Kidney (tissue), 14 donors: Measurements from ENCODE around the gene RSRC1. TPM values are rescaled to one million over a fixed set of nuclear protein-coding genes. Genes with fewer than 3 reads are reported as not detected.
"Not testable (repeated sequence)": the region's sequence is repeated elsewhere in the genome, so short reads cannot be mapped to it uniquely, and the experiment has no call there.

Experiments used
- DNase-seq, 5 donors: peaks; one replicate each; pipeline ENCODE4 v3.0.0-alpha.2; 2013 to 2020
- FAIRE-seq: peaks from 2 replicates; lab custom pipeline; 2012; peaks lifted over from hg19 to GRCh38; lab: Jason Lieb, UNC
- H3K27ac ChIP-seq, 2 donors: one replicate each; pipeline ENCODE4 v1.7.0; 2013; ENCODE audit warnings: low read depth in 2 of 2, low read length in 2 of 2, inconsistent platforms in 1 of 2
- H3K27me3 ChIP-seq: one replicate; pipeline ENCODE4 v1.7.1; 2013; ENCODE audit warnings: low read length, inconsistent platforms; ENCODE audit not compliant: control insufficient read depth, insufficient read depth
- H3K36me3 ChIP-seq, 3 donors: one replicate each; pipeline versions ENCODE4 v1.7.0 to v1.7.1; 2013; ENCODE audit warnings: low read length in 3 of 3, control low read depth in 1 of 3, inconsistent platforms in 1 of 3; ENCODE audit not compliant: insufficient read depth in 3 of 3, control insufficient read depth in 2 of 3
- H3K4me1 ChIP-seq, 3 donors: one replicate each; pipeline versions ENCODE4 v1.7.0 to v1.7.1; 2013; ENCODE audit warnings: low read length in 3 of 3, inconsistent platforms in 1 of 3, low read depth in 1 of 3; ENCODE audit not compliant: control insufficient read depth in 2 of 3, insufficient read depth in 2 of 3
- H3K4me3 ChIP-seq, 3 donors: one replicate each; pipeline versions ENCODE4 v1.7.0 to v1.8.1; 2013; ENCODE audit warnings: low read length in 3 of 3, control low read depth in 1 of 3, inconsistent platforms in 1 of 3
- H3K9ac ChIP-seq, 3 donors: one replicate each; pipeline versions ENCODE4 v1.7.0 to v1.7.1; 2013; ENCODE audit warnings: low read length in 3 of 3, control low read depth in 1 of 3, inconsistent platforms in 1 of 3
- H3K9me3 ChIP-seq, 3 donors: one replicate each; pipeline versions ENCODE4 v1.7.0 to v1.7.1; 2013; ENCODE audit warnings: low read length in 3 of 3, control low read depth in 1 of 3, inconsistent platforms in 1 of 3; ENCODE audit not compliant: control insufficient read depth in 2 of 3, insufficient read depth in 1 of 3
- CTCF ChIP-seq: IDR thresholded peaks from 3 replicates; pipeline ENCODE4 v1.5.1; 2012; ENCODE audit warnings: mild to moderate bottlenecking, moderate library complexity, borderline replicate concordance; ENCODE audit not compliant: insufficient read depth; ENCODE audit errors: extremely low read depth
- intact Hi-C: fragments of 100-400 bp; cut with DNase I; formaldehyde crosslinking; loops from one replicate; pipeline ENCODE4 v1.11.1; 2022
- polyA plus RNA-seq: library from polyadenylated mRNA; stranded (reverse); fragments of 350-450 nt; fragmentation: Illumina TruSeq; extraction: RNeasy Lipid Tissue Mini Kit (QIAGEN cat#74804); gene quantifications from one replicate; pipeline ENCODE4 v1.2.3, GENCODE V29; 2014; ENCODE audit warnings: low read depth, low replicate concordance; ENCODE audit not compliant: insufficient read depth
- total RNA-seq: library from RNA; stranded (reverse); fragmentation: NEBNext Ultra II Directional; extraction: Animal tissue kit (Norgen Biotek cat#: 25700); gene quantifications from one replicate; pipeline ENCODE4 v1.2.1, GENCODE V29; 2021
- donor health status: control.
- donor health status: control.
- donor health status: control.
- donor health status: control.
- donor health status: control.
- donor health status: DM: yes; HTN: yes; CAD: no.
- donor health status: Normal renal cell carcinoma (clear cell type).

The RSRC1 gene
- total and polyA plus RNA-seq, 2 donors from 2014 or later = 14.3 to 33.8 TPM

GRCh38 chr3:158505117-158505516, 395.2 kb downstream of the RSRC1 start:
- TF ChIP-seq CTCF = no peak
- no peaks in the 10 kb centered on the region for H3K4me1 ChIP-seq
- H3K27ac ChIP-seq = no peak overlapping the region
- no peaks in the 10 kb centered on the region for H3K27me3 ChIP-seq
- no peaks in the 10 kb centered on the region for H3K36me3 ChIP-seq
- intact Hi-C loops = no loop called here
- no peak for DNase-seq
- H3K9ac ChIP-seq = no peak overlapping the region
- H3K9me3 ChIP-seq = no peaks in the 10 kb centered on the region
- no peak for FAIRE-seq
- H3K4me3 ChIP-seq = no peak overlapping the region

- H3K9me3 ChIP-seq = no peaks in the 10 kb centered on the region
- no peak overlapping the region for H3K9ac ChIP-seq
- no peaks in the 10 kb centered on the region for H3K4me1 ChIP-seq
- no peak overlapping the region for H3K4me3 ChIP-seq
- no peaks in the 10 kb centered on the region for H3K27me3 ChIP-seq
- no peak overlapping the region for H3K27ac ChIP-seq
- no peak for DNase-seq
- no peak for TF ChIP-seq CTCF
- FAIRE-seq = no peak
- no peaks in the 10 kb centered on the region for H3K36me3 ChIP-seq
- intact Hi-C loops = no loop called here
These were observed 396.6 kb downstream of the RSRC1 start for GRCh38 chr3:158506456-158506855.

- H3K4me3 ChIP-seq = no peak overlapping the region
- intact Hi-C loops = no loop called here
- no peaks in the 10 kb centered on the region for H3K9me3 ChIP-seq
- H3K27ac ChIP-seq = no peak overlapping the region
- FAIRE-seq = no peak
- H3K9ac ChIP-seq = no peak overlapping the region
- no peak for DNase-seq
- TF ChIP-seq CTCF = no peak
- H3K4me1 ChIP-seq = no peaks in the 10 kb centered on the region
- no peaks in the 10 kb centered on the region for H3K27me3 ChIP-seq
- H3K36me3 ChIP-seq = no peaks in the 10 kb centered on the region
These were observed 398.6 kb downstream of the RSRC1 start for GRCh38 chr3:158508481-158508880.

DNA sequence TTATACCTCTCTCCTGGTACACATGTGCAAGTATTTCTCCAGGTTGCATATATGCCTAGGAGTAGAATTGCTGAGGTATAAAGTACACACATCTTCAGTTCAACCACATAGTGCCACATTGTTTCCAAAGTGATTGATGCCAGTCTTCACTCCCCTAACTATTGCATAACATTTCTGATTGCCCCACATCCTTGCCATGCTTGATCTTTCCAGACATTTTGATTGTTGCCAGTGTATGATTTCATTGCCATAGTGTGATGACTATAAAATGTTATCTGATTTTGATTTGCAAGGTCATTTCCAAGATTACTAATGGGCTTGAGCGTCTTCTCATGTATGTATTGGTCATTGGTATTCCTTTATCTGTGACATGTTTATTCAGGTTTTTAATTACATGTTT, 400.0 kb downstream of the RSRC1 start:
- Histone ChIP-seq H3K9me3 (no peaks in the 10 kb centered on the region), H3K4me3 (no peak overlapping the region), H3K27me3 (no peaks in the 10 kb centered on the region), H3K36me3 (no peaks in the 10 kb centered on the region), H3K9ac (no peak overlapping the region), H3K27ac (no peak overlapping the region), H3K4me1 (no peaks in the 10 kb centered on the region)
- DNase-seq (no peak), FAIRE-seq (no peak)
- intact Hi-C loops = no loop called here
- no peak for TF ChIP-seq CTCF

GRCh38 chr3:158516729-158517128, 406.8 kb downstream of the RSRC1 start:
- DNase-seq, H3K9ac ChIP-seq, H3K4me3 ChIP-seq, H3K27ac ChIP-seq, H3K9me3 ChIP-seq, FAIRE-seq, H3K27me3 ChIP-seq, H3K36me3 ChIP-seq, H3K4me1 ChIP-seq, intact Hi-C loops: not testable (repeated sequence)
